ENCODE measurements around the gene MOG.

MOG gene

GRCh38 chr6:29651413-29652197 lies 5.3 kb upstream of the MOG start:
- H3K4me3 ChIP-seq (ENCODE audit: low read depth in 1 of 2, low read length in 2 of 2), result no peak overlapping the region
- TF ChIP-seq CTCF (IDR thresholded peaks at IDR 0.05; ENCODE audit: borderline replicate concordance, extremely low read depth, low read length, poor library complexity, severe bottlenecking) (peak; percentile 72), EZH2 (IDR thresholded peaks at IDR 0.05; ENCODE audit: borderline replicate concordance, low read depth, low read length, severe bottlenecking) (no peak)
- no peaks in the 10 kb centered on the region; the same call in 1 of the 2 replicates for H4K20me1 ChIP-seq (ENCODE audit: insufficient read depth, low read length)
- H3K79me2 ChIP-seq (ENCODE audit: insufficient read depth, low read length), result no peaks in the 10 kb centered on the region
- no peak overlapping the region for H2AFZ ChIP-seq (ENCODE audit: low read depth, low read length)
- no peak overlapping the region for H3K4me2 ChIP-seq (ENCODE audit: insufficient read depth, low read length)
- H3K9me3 ChIP-seq (ENCODE audit: insufficient read depth, low read length, severe bottlenecking), result no peaks in the 10 kb centered on the region
- H3K4me1 ChIP-seq (ENCODE audit: insufficient read depth, low read length), result peaks cover 15% of the 10 kb centered on the region
- DNase-seq, result no peak
- no peak overlapping the region for H3K27ac ChIP-seq (ENCODE audit: low read length)
- no peaks in the 10 kb centered on the region for H3K36me3 ChIP-seq (ENCODE audit: insufficient read depth, low read length)
- no peak for ATAC-seq (ENCODE audit: insufficient read depth, low read depth)
- H3K27me3 ChIP-seq (ENCODE audit: insufficient read depth, low read length, poor library complexity), result peaks cover 5% of the 10 kb centered on the region
- no peak overlapping the region for H3K9ac ChIP-seq (ENCODE audit: low read depth, low read length)

- H3K4me1 ChIP-seq (ENCODE audit: insufficient read depth, low read length), result peaks cover 15% of the 10 kb centered on the region
- DNase-seq (no peak), ATAC-seq (ENCODE audit: insufficient read depth, low read depth) (no peak)
- TF ChIP-seq CTCF (IDR thresholded peaks at IDR 0.05; ENCODE audit: borderline replicate concordance, extremely low read depth, low read length, poor library complexity, severe bottlenecking) (no peak), EZH2 (IDR thresholded peaks at IDR 0.05; ENCODE audit: borderline replicate concordance, low read depth, low read length, severe bottlenecking) (no peak)
- no peak overlapping the region for H3K4me2 ChIP-seq (ENCODE audit: insufficient read depth, low read length)
- no peaks in the 10 kb centered on the region for H3K36me3 ChIP-seq (ENCODE audit: insufficient read depth, low read length)
- H3K9ac ChIP-seq (ENCODE audit: low read depth, low read length), result no peak overlapping the region
- H4K20me1 ChIP-seq (ENCODE audit: insufficient read depth, low read length), result no peaks in the 10 kb centered on the region; the same call in 1 of the 2 replicates
- peaks cover 10% of the 10 kb centered on the region for H3K27me3 ChIP-seq (ENCODE audit: insufficient read depth, low read length, poor library complexity)
- no peaks in the 10 kb centered on the region for H3K9me3 ChIP-seq (ENCODE audit: insufficient read depth, low read length, severe bottlenecking)
- no peak overlapping the region for H2AFZ ChIP-seq (ENCODE audit: low read depth, low read length)
- no peaks in the 10 kb centered on the region for H3K79me2 ChIP-seq (ENCODE audit: insufficient read depth, low read length)
- H3K27ac ChIP-seq (ENCODE audit: low read length), result no peak overlapping the region
- H3K4me3 ChIP-seq (ENCODE audit: low read depth in 1 of 2, low read length in 2 of 2), result no peak overlapping the region
These were observed 4.7 kb upstream of the MOG start for GRCh38 chr6:29652198-29652584.

- TF ChIP-seq CTCF (IDR thresholded peaks at IDR 0.05; ENCODE audit: borderline replicate concordance, extremely low read depth, low read length, poor library complexity, severe bottlenecking), result peak; percentile 76
- TF ChIP-seq EZH2 (IDR thresholded peaks at IDR 0.05; ENCODE audit: borderline replicate concordance, low read depth, low read length, severe bottlenecking), result no peak
- H3K4me3 ChIP-seq (ENCODE audit: low read depth in 1 of 2, low read length in 2 of 2), result no peak overlapping the region
- H3K4me1 ChIP-seq (ENCODE audit: insufficient read depth, low read length), result peaks cover 15% of the 10 kb centered on the region
- H4K20me1 ChIP-seq (ENCODE audit: insufficient read depth, low read length), result no peaks in the 10 kb centered on the region; the same call in 1 of the 2 replicates
- peak; percentile 32; the same call in 1 of the 3 replicates for ATAC-seq (ENCODE audit: insufficient read depth, low read depth)
- H3K4me2 ChIP-seq (ENCODE audit: insufficient read depth, low read length), result no peak overlapping the region
- DNase-seq, result peak; percentile 46
- H3K27ac ChIP-seq (ENCODE audit: low read length), result no peak overlapping the region
- H3K9me3 ChIP-seq (ENCODE audit: insufficient read depth, low read length, severe bottlenecking), result no peaks in the 10 kb centered on the region
- no peaks in the 10 kb centered on the region for H3K79me2 ChIP-seq (ENCODE audit: insufficient read depth, low read length)
- H3K36me3 ChIP-seq (ENCODE audit: insufficient read depth, low read length), result no peaks in the 10 kb centered on the region
- peaks cover 10% of the 10 kb centered on the region for H3K27me3 ChIP-seq (ENCODE audit: insufficient read depth, low read length, poor library complexity)
- H2AFZ ChIP-seq (ENCODE audit: low read depth, low read length), result no peak overlapping the region
- no peak overlapping the region for H3K9ac ChIP-seq (ENCODE audit: low read depth, low read length)
These were observed 3.3 kb upstream of the MOG start for GRCh38 chr6:29653452-29654038.
